ENCODE measurements around the gene PPM1L.

Gene PPM1L

GRCh38 chr3:160797356-160797755, 41.3 kb downstream of the PPM1L start:
- Histone ChIP-seq H3K4me1 (ENCODE audit: control insufficient read depth, low read length) (no peaks in the 10 kb centered on the region), H3K79me2 (ENCODE audit: control insufficient read depth, low read length) (no peaks in the 10 kb centered on the region), H4K20me1 (ENCODE audit: control insufficient read depth, insufficient read depth, low read depth, low read length) (no peaks in the 10 kb centered on the region), H3K27ac (ENCODE audit: low read depth, low read length) (no peak overlapping the region), H3K4me2 (ENCODE audit: low read length) (no peak overlapping the region), H3F3A (ENCODE audit: control insufficient read depth, insufficient read depth) (no peaks in the 10 kb centered on the region), H3K36me3 (ENCODE audit: control insufficient read depth, low read length) (no peaks in the 10 kb centered on the region), H3K27me3 (ENCODE audit: control insufficient read depth, low read length) (peaks cover 7% of the 10 kb centered on the region), H3K9me2 (replicated peaks; ENCODE audit: control insufficient read depth, low read length) (no peaks in the 10 kb centered on the region), H3K4me3 (ENCODE audit: low read length) (no peak overlapping the region), H3K9me3 (ENCODE audit: control insufficient read depth, insufficient read depth, low read length) (no peaks in the 10 kb centered on the region)
- no peak for TF ChIP-seq EZH2phosphoT487 (IDR thresholded peaks at IDR 0.05; ENCODE audit: borderline replicate concordance, low read length)
- no peak for TF ChIP-seq CTCF (IDR thresholded peaks at IDR 0.05; ENCODE audit: low read depth, low read length, poor library complexity, severe bottlenecking)

GRCh38 chr3:160801386-160802118, 45.5 kb downstream of the PPM1L start:
- Histone ChIP-seq H3K27ac (ENCODE audit: low read depth, low read length) (no peak overlapping the region), H4K20me1 (ENCODE audit: control insufficient read depth, insufficient read depth, low read depth, low read length) (no peaks in the 10 kb centered on the region; the same call in 1 of the 2 replicates), H3K79me2 (ENCODE audit: control insufficient read depth, low read length) (no peaks in the 10 kb centered on the region), H3K36me3 (ENCODE audit: control insufficient read depth, low read length) (no peaks in the 10 kb centered on the region), H3F3A (ENCODE audit: control insufficient read depth, insufficient read depth) (no peaks in the 10 kb centered on the region), H3K4me2 (ENCODE audit: low read length) (no peak overlapping the region), H3K4me1 (ENCODE audit: control insufficient read depth, low read length) (no peaks in the 10 kb centered on the region), H3K4me3 (ENCODE audit: low read length) (no peak overlapping the region), H3K9me2 (replicated peaks; ENCODE audit: control insufficient read depth, low read length) (no peaks in the 10 kb centered on the region), H3K27me3 (ENCODE audit: control insufficient read depth, low read length) (peaks cover 7% of the 10 kb centered on the region), H3K9me3 (ENCODE audit: control insufficient read depth, insufficient read depth, low read length) (no peaks in the 10 kb centered on the region)
- TF ChIP-seq EZH2phosphoT487 (IDR thresholded peaks at IDR 0.05; ENCODE audit: borderline replicate concordance, low read length): no peak
- no peak for TF ChIP-seq CTCF (IDR thresholded peaks at IDR 0.05; ENCODE audit: low read depth, low read length, poor library complexity, severe bottlenecking)

- no peaks in the 10 kb centered on the region for H3K4me1 ChIP-seq (ENCODE audit: control insufficient read depth, low read length)
- H4K20me1 ChIP-seq (ENCODE audit: control insufficient read depth, insufficient read depth, low read depth, low read length): no peaks in the 10 kb centered on the region; the same call in 1 of the 2 replicates
- H3K36me3 ChIP-seq (ENCODE audit: control insufficient read depth, low read length): no peaks in the 10 kb centered on the region
- no peaks in the 10 kb centered on the region for H3K79me2 ChIP-seq (ENCODE audit: control insufficient read depth, low read length)
- H3F3A ChIP-seq (ENCODE audit: control insufficient read depth, insufficient read depth): no peaks in the 10 kb centered on the region
- H3K4me2 ChIP-seq (ENCODE audit: low read length): no peak overlapping the region
- H3K4me3 ChIP-seq (ENCODE audit: low read length): no peak overlapping the region
- H3K9me2 ChIP-seq (replicated peaks; ENCODE audit: control insufficient read depth, low read length): no peaks in the 10 kb centered on the region
- TF ChIP-seq EZH2phosphoT487 (IDR thresholded peaks at IDR 0.05; ENCODE audit: borderline replicate concordance, low read length) (no peak), CTCF (IDR thresholded peaks at IDR 0.05; ENCODE audit: low read depth, low read length, poor library complexity, severe bottlenecking) (no peak)
- H3K27ac ChIP-seq (ENCODE audit: low read depth, low read length): no peak overlapping the region
- peaks cover 7% of the 10 kb centered on the region for H3K27me3 ChIP-seq (ENCODE audit: control insufficient read depth, low read length)
- no peaks in the 10 kb centered on the region for H3K9me3 ChIP-seq (ENCODE audit: control insufficient read depth, insufficient read depth, low read length)
Measured at GRCh38 chr3:160804762-160805161, 48.7 kb downstream of the PPM1L start.
